HepG2 (cell line): ENCODE results near the gene C5AR2. TPM values are rescaled to one million over a fixed set of nuclear protein-coding genes. Genes with fewer than 3 reads are reported as not detected.
A peak's percentile ranks its signal among the peaks of the same experiment; 100 is the strongest.

Experiments
- ISX ChIP-seq: sonication (generic); formaldehyde crosslinking; conservative IDR thresholded peaks from 2 replicates; pipeline ENCODE4 v1.5.0; 2020; ENCODE audit warnings: missing genetic modification reagents
- KDM5B ChIP-seq: sonication (generic); formaldehyde crosslinking; IDR thresholded peaks from 2 replicates; pipeline ENCODE4 v1.4.0; 2020; ENCODE audit warnings: missing genetic modification reagents, mild to moderate bottlenecking, borderline replicate concordance
- KMT2B ChIP-seq: IDR thresholded peaks from 2 replicates; pipeline ENCODE4 v1.6.1; 2016; ENCODE audit warnings: missing genetic modification reagents, missing compliant biosample characterization
- NFE2L1 ChIP-seq: sonication (generic); formaldehyde crosslinking; IDR thresholded peaks from 2 replicates; pipeline ENCODE4 v1.4.0; 2020; ENCODE audit warnings: missing genetic modification reagents, mild to moderate bottlenecking, borderline replicate concordance
- RNF2 ChIP-seq: fragments of 450-650 bp; conservative IDR thresholded peaks from 2 replicates; pipeline ENCODE4 v1.6.1; 2016; ENCODE audit warnings: low read depth
- SUZ12 ChIP-seq: fragments of 150-350 bp; IDR thresholded peaks from 2 replicates; pipeline ENCODE4 v1.6.1; 2014; ENCODE audit warnings: low read depth, low read length
- XRCC5 ChIP-seq: fragments of 200-400 bp; formaldehyde crosslinking; optimal IDR thresholded peaks from 2 replicates; pipeline ENCODE3; 2017; ENCODE audit warnings: mild to moderate bottlenecking, low read length
- ZBTB46 ChIP-seq: sonication (generic); formaldehyde crosslinking; IDR thresholded peaks from 2 replicates; pipeline ENCODE4 v1.4.0; 2020; ENCODE audit warnings: mild to moderate bottlenecking, missing genetic modification reagents, borderline replicate concordance
- ZNF333 ChIP-seq: sonication (generic); formaldehyde crosslinking; IDR thresholded peaks from 2 replicates; pipeline ENCODE4 v1.4.0; 2020; ENCODE audit warnings: mild to moderate bottlenecking, missing genetic modification reagents, borderline replicate concordance
- ZNF44 ChIP-seq: sonication (generic); formaldehyde crosslinking; IDR thresholded peaks from 2 replicates; pipeline ENCODE4 v1.5.1; 2020; ENCODE audit warnings: mild to moderate bottlenecking, missing genetic modification reagents
- ZNF496 ChIP-seq: sonication (generic); formaldehyde crosslinking; IDR thresholded peaks from 2 replicates; pipeline ENCODE4 v1.8.1; 2023; ENCODE audit warnings: mild to moderate bottlenecking, moderate library complexity, missing genetic modification reagents; ENCODE audit not compliant: insufficient replicate concordance
- ZNF567 ChIP-seq: sonication (generic); formaldehyde crosslinking; IDR thresholded peaks from 2 replicates; pipeline ENCODE4 v1.8.1; 2023; ENCODE audit warnings: mild to moderate bottlenecking, missing genetic modification reagents, borderline replicate concordance
- polyA plus RNA-seq, 8 experiments: library from polyadenylated mRNA; depleted of rRNA in 3 of 8; stranded (reverse) in 7 of 8; unstranded in 1 of 8; fragments of >200 nt; fragmentation: Illumina TruSeq in 4 of 8; extraction: Trizol in 4 of 8; gene quantifications; 2 replicates each; pipeline versions ENCODE4 v1.2.1 to v1.2.3, GENCODE V29; 2011 to 2016; ENCODE audit warnings: low read depth in 4 of 8, missing spikeins in 1 of 8, mixed read lengths in 1 of 8; ENCODE audit not compliant: insufficient read depth in 1 of 8
- total RNA-seq, 5 experiments: library from RNA; depleted of rRNA; stranded (reverse); fragments of >200 nt; fragmentation: Illumina TruSeq; extraction: Trizol; gene quantifications; 2 replicates each; pipeline ENCODE4 v1.2.3, GENCODE V29; 2016; ENCODE audit warnings: low read depth in 1 of 5
- TF ChIP-seq, protein P1 (sequence below): IDR thresholded peaks from 2 replicates; pipeline ENCODE4 v1.6.1; 2016; ENCODE audit warnings: missing compliant biosample characterization, missing genetic modification reagents, borderline replicate concordance
- TF ChIP-seq, protein P2 (sequence below): sonication (generic); formaldehyde crosslinking; IDR thresholded peaks from 2 replicates; pipeline ENCODE4 v1.8.0; 2022; ENCODE audit warnings: missing genetic modification reagents, low read depth, mild to moderate bottlenecking, borderline replicate concordance
- TF ChIP-seq, protein P3 (sequence below): sonication (generic); formaldehyde crosslinking; IDR thresholded peaks from 2 replicates; pipeline ENCODE4 v1.5.0; 2020; ENCODE audit warnings: mild to moderate bottlenecking, missing genetic modification reagents
- TF ChIP-seq, protein P4 (sequence below), 2 experiments: sonication (generic) in 1 of 2; formaldehyde crosslinking in 1 of 2; IDR thresholded peaks; 2 replicates each; pipeline versions ENCODE4 v1.6.1 to v1.9.0; 2014 to 2022; ENCODE audit warnings: antibody characterized with exemption in 1 of 2, borderline replicate concordance in 1 of 2, inconsistent platforms in 1 of 2, low read depth in 1 of 2, missing genetic modification reagents in 1 of 2

C5AR2 gene
- total and polyA plus RNA-seq, 2 of the 13 experiments (the other 11 are each of a cell fraction or from before 2014, with no cell fraction given): 0.09 to 0.24 TPM

- TF ChIP-seq, protein P1, sequence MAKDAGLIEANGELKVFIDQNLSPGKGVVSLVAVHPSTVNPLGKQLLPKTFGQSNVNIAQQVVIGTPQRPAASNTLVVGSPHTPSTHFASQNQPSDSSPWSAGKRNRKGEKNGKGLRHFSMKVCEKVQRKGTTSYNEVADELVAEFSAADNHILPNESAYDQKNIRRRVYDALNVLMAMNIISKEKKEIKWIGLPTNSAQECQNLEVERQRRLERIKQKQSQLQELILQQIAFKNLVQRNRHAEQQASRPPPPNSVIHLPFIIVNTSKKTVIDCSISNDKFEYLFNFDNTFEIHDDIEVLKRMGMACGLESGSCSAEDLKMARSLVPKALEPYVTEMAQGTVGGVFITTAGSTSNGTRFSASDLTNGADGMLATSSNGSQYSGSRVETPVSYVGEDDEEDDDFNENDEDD (CRISPR knock-in tag): no peak
- TF ChIP-seq ZNF567 (no peak), ZNF496 (CRISPR knock-in tag) (no peak), ISX (no peak), SUZ12 (no peak), KDM5B (CRISPR knock-in tag) (no peak), KMT2B (CRISPR knock-in tag) (0 out of 2 replicates have a peak, but pooled peaks have one; percentile 27), ZNF333 (CRISPR knock-in tag) (no peak), ZNF44 (CRISPR knock-in tag) (no peak), NFE2L1 (CRISPR knock-in tag) (no peak), RNF2 (no peak), ZBTB46 (CRISPR knock-in tag) (no peak), XRCC5 (peak; percentile 77)
- TF ChIP-seq, protein P2, sequence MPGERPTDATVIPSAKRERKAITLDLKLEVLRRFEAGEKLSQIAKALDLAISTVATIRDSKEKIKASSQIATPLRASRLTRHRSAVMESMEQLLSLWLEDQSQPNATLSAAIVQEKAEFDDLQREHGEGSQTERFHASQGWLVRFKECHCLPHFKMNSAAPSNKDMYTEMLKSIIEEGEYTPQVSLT: no peak
- TF ChIP-seq, protein P3, sequence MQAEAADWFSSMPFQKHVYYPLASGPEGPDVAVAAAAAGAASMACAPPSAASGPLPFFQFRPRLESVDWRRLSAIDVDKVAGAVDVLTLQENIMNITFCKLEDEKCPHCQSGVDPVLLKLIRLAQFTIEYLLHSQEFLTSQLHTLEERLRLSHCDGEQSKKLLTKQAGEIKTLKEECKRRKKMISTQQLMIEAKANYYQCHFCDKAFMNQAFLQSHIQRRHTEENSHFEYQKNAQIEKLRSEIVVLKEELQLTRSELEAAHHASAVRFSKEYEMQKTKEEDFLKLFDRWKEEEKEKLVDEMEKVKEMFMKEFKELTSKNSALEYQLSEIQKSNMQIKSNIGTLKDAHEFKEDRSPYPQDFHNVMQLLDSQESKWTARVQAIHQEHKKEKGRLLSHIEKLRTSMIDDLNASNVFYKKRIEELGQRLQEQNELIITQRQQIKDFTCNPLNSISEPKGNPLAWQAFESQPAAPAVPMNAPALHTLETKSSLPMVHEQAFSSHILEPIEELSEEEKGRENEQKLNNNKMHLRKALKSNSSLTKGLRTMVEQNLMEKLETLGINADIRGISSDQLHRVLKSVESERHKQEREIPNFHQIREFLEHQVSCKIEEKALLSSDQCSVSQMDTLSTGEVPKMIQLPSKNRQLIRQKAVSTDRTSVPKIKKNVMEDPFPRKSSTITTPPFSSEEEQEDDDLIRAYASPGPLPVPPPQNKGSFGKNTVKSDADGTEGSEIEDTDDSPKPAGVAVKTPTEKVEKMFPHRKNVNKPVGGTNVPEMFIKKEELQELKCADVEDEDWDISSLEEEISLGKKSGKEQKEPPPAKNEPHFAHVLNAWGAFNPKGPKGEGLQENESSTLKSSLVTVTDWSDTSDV (CRISPR knock-in tag): no peak
- TF ChIP-seq, protein P4, sequence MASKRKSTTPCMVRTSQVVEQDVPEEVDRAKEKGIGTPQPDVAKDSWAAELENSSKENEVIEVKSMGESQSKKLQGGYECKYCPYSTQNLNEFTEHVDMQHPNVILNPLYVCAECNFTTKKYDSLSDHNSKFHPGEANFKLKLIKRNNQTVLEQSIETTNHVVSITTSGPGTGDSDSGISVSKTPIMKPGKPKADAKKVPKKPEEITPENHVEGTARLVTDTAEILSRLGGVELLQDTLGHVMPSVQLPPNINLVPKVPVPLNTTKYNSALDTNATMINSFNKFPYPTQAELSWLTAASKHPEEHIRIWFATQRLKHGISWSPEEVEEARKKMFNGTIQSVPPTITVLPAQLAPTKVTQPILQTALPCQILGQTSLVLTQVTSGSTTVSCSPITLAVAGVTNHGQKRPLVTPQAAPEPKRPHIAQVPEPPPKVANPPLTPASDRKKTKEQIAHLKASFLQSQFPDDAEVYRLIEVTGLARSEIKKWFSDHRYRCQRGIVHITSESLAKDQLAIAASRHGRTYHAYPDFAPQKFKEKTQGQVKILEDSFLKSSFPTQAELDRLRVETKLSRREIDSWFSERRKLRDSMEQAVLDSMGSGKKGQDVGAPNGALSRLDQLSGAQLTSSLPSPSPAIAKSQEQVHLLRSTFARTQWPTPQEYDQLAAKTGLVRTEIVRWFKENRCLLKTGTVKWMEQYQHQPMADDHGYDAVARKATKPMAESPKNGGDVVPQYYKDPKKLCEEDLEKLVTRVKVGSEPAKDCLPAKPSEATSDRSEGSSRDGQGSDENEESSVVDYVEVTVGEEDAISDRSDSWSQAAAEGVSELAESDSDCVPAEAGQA (IDR thresholded peaks at IDR 0.05; ENCODE audit: low read depth): peak; percentile 86
- TF ChIP-seq, protein P4 (CRISPR knock-in tag; IDR thresholded peaks at IDR 0.05; ENCODE audit: borderline replicate concordance): no peak
Observed at GRCh38 chr19:47315125-47315821, 16.7 kb upstream of the C5AR2 start (continued).
